HEK293 (cell line): ENCODE measurements around the gene C2CD3.
"Not testable (repeated sequence)": the region's sequence is repeated elsewhere in the genome, so short reads cannot be mapped to it uniquely, and the experiment has no call there.

Experiments used
- CTCF ChIA-PET: fragments of 350-600 bp; formaldehyde crosslinking; extraction: SDS; loops from one replicate; lab custom pipeline; 2021; ENCODE audit warnings: antibody characterized with exemption; lab: Yijun Ruan, JAX
- POLR2A ChIA-PET: fragments of 300-600 bp; formaldehyde crosslinking; extraction: SDS; loops from one replicate; lab custom pipeline; 2020; ENCODE audit warnings: antibody characterized with exemption, inconsistent platforms; lab: Yijun Ruan, JAX
- H3K27ac ChIP-seq: fragments of 200-500 bp; sonication (Bioruptor generic); 2 replicates; pipeline ENCODE4 v1.5.1; 2014; ENCODE audit warnings: low read depth, low read length, control low read depth, inconsistent platforms; ENCODE audit errors: extremely low read depth
- H3K36me3 ChIP-seq, 2 experiments: fragments of 200-500 bp in 1 of 2; sonication (Bioruptor generic) in 1 of 2; 1 replicate in 1 of 2; 2 replicates in 1 of 2; pipeline ENCODE4 v1.5.1; 2014 to 2017; ENCODE audit warnings: inconsistent platforms in 2 of 2, low read length in 2 of 2; ENCODE audit not compliant: control insufficient read depth in 2 of 2, insufficient read depth in 1 of 2
- H3K4me1 ChIP-seq: fragments of 200-500 bp; sonication (Bioruptor generic); 2 replicates; pipeline ENCODE4 v1.5.1; 2014; ENCODE audit warnings: mild to moderate bottlenecking, low read length, inconsistent platforms; ENCODE audit not compliant: control insufficient read depth, insufficient read depth
- H3K4me3 ChIP-seq: 2 replicates; pipeline ENCODE4 v1.5.1; 2011; ENCODE audit warnings: low read depth, mild to moderate bottlenecking, control low read depth, low read length, moderate library complexity
- H3K9me3 ChIP-seq: fragments of 200-500 bp; sonication (Bioruptor generic); 2 replicates; pipeline ENCODE4 v1.5.1; 2014; ENCODE audit warnings: low read depth, low read length, inconsistent platforms; ENCODE audit not compliant: control insufficient read depth, insufficient read depth
- GLIS2 ChIP-seq: fragments of 450-650 bp; formaldehyde crosslinking; IDR thresholded peaks from 2 replicates; pipeline ENCODE4 v1.5.1; 2016; ENCODE audit warnings: missing biosample characterization, missing genetic modification characterization
- KLF9 ChIP-seq: fragments of 450-650 bp; formaldehyde crosslinking; IDR thresholded peaks from 2 replicates; pipeline ENCODE4 v1.5.1; 2016; ENCODE audit warnings: missing biosample characterization, missing genetic modification characterization, low read depth
- RBAK ChIP-seq: fragments of 450-650 bp; formaldehyde crosslinking; IDR thresholded peaks from 2 replicates; pipeline ENCODE4 v1.5.1; 2016; ENCODE audit warnings: missing biosample characterization, missing genetic modification characterization
- SCRT2 ChIP-seq: fragments of 450-650 bp; formaldehyde crosslinking; IDR thresholded peaks from 2 replicates; pipeline ENCODE4 v1.5.1; 2016; ENCODE audit warnings: missing biosample characterization, missing genetic modification characterization
- ZBTB1 ChIP-seq: fragments of 450-650 bp; formaldehyde crosslinking; IDR thresholded peaks from 2 replicates; pipeline ENCODE4 v1.5.1; 2016; ENCODE audit warnings: missing biosample characterization, missing genetic modification characterization
- ZBTB20 ChIP-seq: fragments of 450-650 bp; formaldehyde crosslinking; IDR thresholded peaks from 2 replicates; pipeline ENCODE4 v1.5.1; 2016; ENCODE audit warnings: missing biosample characterization, missing genetic modification characterization
- ZBTB21 ChIP-seq: fragments of 450-650 bp; formaldehyde crosslinking; IDR thresholded peaks from 2 replicates; pipeline ENCODE4 v1.5.1; 2017; ENCODE audit warnings: missing biosample characterization, missing genetic modification characterization
- ZEB2 ChIP-seq: fragments of 450-650 bp; formaldehyde crosslinking; IDR thresholded peaks from 2 replicates; pipeline ENCODE4 v1.5.1; 2016; ENCODE audit warnings: missing biosample characterization, missing genetic modification characterization
- ZFHX2 ChIP-seq: fragments of 450-650 bp; formaldehyde crosslinking; conservative IDR thresholded peaks from 2 replicates; pipeline ENCODE4 v1.5.1; 2016; ENCODE audit warnings: missing biosample characterization, missing genetic modification characterization
- ZNF19 ChIP-seq: fragments of 450-650 bp; formaldehyde crosslinking; IDR thresholded peaks from 2 replicates; pipeline ENCODE4; 2016; ENCODE audit warnings: missing biosample characterization, missing genetic modification characterization, low read depth
- ZNF223 ChIP-seq: fragments of 450-650 bp; formaldehyde crosslinking; IDR thresholded peaks from 2 replicates; pipeline ENCODE4 v1.5.1; 2016; ENCODE audit warnings: missing biosample characterization, missing genetic modification characterization
- ZNF23 ChIP-seq: fragments of 450-650 bp; formaldehyde crosslinking; IDR thresholded peaks from 2 replicates; pipeline ENCODE4 v1.5.1; 2016; ENCODE audit warnings: missing biosample characterization, missing genetic modification characterization, borderline replicate concordance
- ZNF248 ChIP-seq: fragments of 450-650 bp; formaldehyde crosslinking; IDR thresholded peaks from 2 replicates; pipeline ENCODE4 v1.5.1; 2017; ENCODE audit warnings: missing biosample characterization, missing genetic modification characterization
- ZNF280D ChIP-seq: fragments of 450-650 bp; formaldehyde crosslinking; IDR thresholded peaks from 2 replicates; pipeline ENCODE4 v1.5.1; 2016; ENCODE audit warnings: missing biosample characterization, missing genetic modification characterization
- ZNF529 ChIP-seq: fragments of 450-650 bp; formaldehyde crosslinking; IDR thresholded peaks from 2 replicates; pipeline ENCODE4 v1.5.1; 2017; ENCODE audit warnings: missing genetic modification characterization, missing biosample characterization; ENCODE audit not compliant: insufficient replicate concordance
- ZNF561 ChIP-seq: fragments of 450-650 bp; IDR thresholded peaks from 2 replicates; pipeline ENCODE4 v1.5.1; 2018; ENCODE audit warnings: missing biosample characterization, missing genetic modification characterization, borderline replicate concordance
- ZNF571 ChIP-seq: fragments of 450-650 bp; formaldehyde crosslinking; IDR thresholded peaks from 2 replicates; pipeline ENCODE4 v1.5.0; 2017; ENCODE audit warnings: missing biosample characterization, missing genetic modification characterization
- ZNF639 ChIP-seq: fragments of 450-650 bp; formaldehyde crosslinking; IDR thresholded peaks from 2 replicates; pipeline ENCODE4 v1.5.1; 2016; ENCODE audit warnings: missing biosample characterization, missing genetic modification characterization
- ZNF660 ChIP-seq: fragments of 450-650 bp; IDR thresholded peaks from 2 replicates; pipeline ENCODE4 v1.5.1; 2018; ENCODE audit warnings: missing biosample characterization, mild to moderate bottlenecking, missing genetic modification characterization
- ZNF777 ChIP-seq: fragments of 450-650 bp; formaldehyde crosslinking; IDR thresholded peaks from 2 replicates; pipeline ENCODE4 v1.5.1; 2017; ENCODE audit warnings: missing biosample characterization, missing genetic modification characterization, borderline replicate concordance

C2CD3 gene

GRCh38 chr11:74141908-74142307 lies 28.9 kb downstream of the C2CD3 start:
- ChIA-PET POLR2A (interaction anchor here (0.5 kb wide), 1 partner anchor 24 kb away, joined by 5 read pairs; no protein-coding TSS in a partner anchor), CTCF (no interaction called here)
- Histone ChIP-seq H3K9me3 (no peaks in the 10 kb centered on the region), H3K36me3 (peaks cover 4 to 5% of the 10 kb centered on the region in 2 experiments; a peak in 1 of 3 replicates), H3K4me3 (no peak overlapping the region), H3K4me1 (peaks cover 10% of the 10 kb centered on the region), H3K27ac (no peak overlapping the region)
- no peak for TF ChIP-seq RBAK (tag by site-specific recombination)
- no peak for TF ChIP-seq ZBTB1 (tag by site-specific recombination)
- no peak for TF ChIP-seq ZNF571 (tag by site-specific recombination)
- TF ChIP-seq ZNF639 (tag by site-specific recombination): no peak
- no peak for TF ChIP-seq ZNF660 (tag by site-specific recombination)
- no peak for TF ChIP-seq ZNF529
- no peak for TF ChIP-seq ZBTB20
- no peak for TF ChIP-seq ZBTB21 (tag by site-specific recombination)
- TF ChIP-seq GLIS2 (tag by site-specific recombination): no peak
- no peak for TF ChIP-seq ZNF561 (tag by site-specific recombination)
- TF ChIP-seq ZFHX2 (tag by site-specific recombination): no peak
- no peak for TF ChIP-seq ZNF280D
- no peak for TF ChIP-seq ZNF23 (tag by site-specific recombination)
- no peak for TF ChIP-seq ZNF777 (tag by site-specific recombination)
- no peak for TF ChIP-seq ZNF223 (tag by site-specific recombination)
- no peak for TF ChIP-seq ZNF248 (tag by site-specific recombination)

- CTCF ChIA-PET: no interaction called here
- TF ChIP-seq KLF9 (tag by site-specific recombination) (0 out of 2 replicates have a peak, but pooled peaks have one; percentile 26), SCRT2 (tag by site-specific recombination) (peak; percentile 66), ZNF19 (tag by site-specific recombination) (no peak), ZNF280D (no peak), ZEB2 (tag by site-specific recombination) (no peak)
- Histone ChIP-seq H3K4me3 (no peak overlapping the region), H3K4me1 (peaks cover 12% of the 10 kb centered on the region), H3K9me3 (no peaks in the 10 kb centered on the region), H3K36me3 (peaks cover 4 to 8% of the 10 kb centered on the region in 2 experiments; a peak in 2 of 3 replicates), H3K27ac (no peak overlapping the region)
- POLR2A ChIA-PET: no interaction called here
Measured at GRCh38 chr11:74141241-74141695, 29.5 kb downstream of the C2CD3 start.

GRCh38 chr11:74139919-74140431 lies 30.8 kb downstream of the C2CD3 start:
- Histone ChIP-seq H3K36me3 (peaks cover 4 to 11% of the 10 kb centered on the region in 2 experiments; a peak in 2 of 3 replicates), H3K4me1 (peaks cover 12% of the 10 kb centered on the region)
- POLR2A ChIA-PET, H3K9me3 ChIP-seq, H3K4me3 ChIP-seq, H3K27ac ChIP-seq: not testable (repeated sequence)
- CTCF ChIA-PET: interaction anchor here (1.5 kb wide), 1 partner anchor 9 kb away, joined by 5 read pairs; no protein-coding TSS in a partner anchor
